Measurements from ENCODE around the gene PPIL4. TPM values are rescaled to one million over a fixed set of nuclear protein-coding genes. Genes with fewer than 3 reads are reported as not detected.

The PPIL4 gene
- total and polyA plus RNA-seq, 10 of the 15 experiments (the other 5 are each of a cell fraction or from before 2014, with no cell fraction given) = 8.0 to 28.4 (median 24.3) TPM

GRCh38 chr6:149483334-149483725, 62.5 kb downstream of the PPIL4 start:
- intact Hi-C loops (cut with micrococcal nuclease; ENCODE audit: unreplicated experiment) (no loop called here), in situ Hi-C loops (cut with MboI) (no loop called here)
- peak; percentile 26 for ATAC-seq
- Histone ChIP-seq H3K4me1 (ENCODE audit: control insufficient read depth, insufficient read depth, low read length) (peaks cover 28% of the 10 kb centered on the region), H2AFZ (ENCODE audit: control insufficient read depth, low read depth, low read length) (no peak overlapping the region), H3K4me3 (peak overlapping the region; percentile 71), H3K4me2 (ENCODE audit: control insufficient read depth, insufficient read depth) (peak overlapping the region; percentile 98), H3K79me2 (ENCODE audit: control insufficient read depth, insufficient read depth, low read length) (peaks cover 66% of the 10 kb centered on the region), H3K27ac (ENCODE audit: control insufficient read depth, insufficient read depth) (peak overlapping the region; percentile 95), H3K9me3 (replicated peaks; ENCODE audit: control insufficient read depth, insufficient read depth, low read length) (no peaks in the 10 kb centered on the region), H3K9ac (ENCODE audit: control insufficient read depth, insufficient read depth, low read length) (peak overlapping the region; percentile 88), H3K27me3 (replicated peaks in 1 of 2; ENCODE audit: control insufficient read depth in 2 of 2, insufficient read depth in 2 of 2, low read length in 1 of 2) (no peaks in the 10 kb centered on the region), H4K20me1 (ENCODE audit: control insufficient read depth, insufficient read depth) (no peaks in the 10 kb centered on the region), H3K36me3 (ENCODE audit: control insufficient read depth in 2 of 2, insufficient read depth in 2 of 2, low read length in 1 of 2) (no peaks in the 10 kb centered on the region)
- ChIA-PET CTCF (interaction anchor here (0.8 to 3.4 kb wide), 7 partner anchors 19 to 452 kb away, joined by 3 to 19 read pairs (median 5); no protein-coding TSS in a partner anchor), SMC1A (ENCODE audit: uncharacterized antibody, unreplicated experiment) (interaction anchor here (0.8 to 2.3 kb wide), 11 partner anchors 17 to 433 kb away, joined by 3 to 12 read pairs (median 3); no protein-coding TSS in a partner anchor), POLR2A (interaction anchor here (0.6 to 1.5 kb wide), 6 partner anchors 91 to 437 kb away, joined by 3 to 4 read pairs (median 3); no protein-coding TSS in a partner anchor), RAD21 (ENCODE audit: unreplicated experiment) (interaction anchor here (0.6 to 2.2 kb wide), 12 partner anchors 12 to 455 kb away, joined by 3 to 7 read pairs (median 4); partner anchors contain the start of genes GINM1 and TAB2)
- FAIRE-seq = no peak
- 3% methylated on average over 3 of the region's 3 CpGs for WGBS (ENCODE audit: insufficient coverage, insufficient replicate concordance, low lambda C conversion rate, missing lambda C conversion rate)
- no TSS peak for BruUV-seq (replicated peaks)
- no peak for DNase-seq (ENCODE audit: low read depth, low spot score)
- TF ChIP-seq RUNX3 (IDR thresholded peaks at IDR 0.05; ENCODE audit: low read length) (peak; percentile 20; the same call in 1 of the 2 replicates), IKZF2 (IDR thresholded peaks at IDR 0.05) (peak; percentile 48 to 52; a peak in 2 of 4 replicates), EP300 (IDR thresholded peaks at IDR 0.05; ENCODE audit: borderline replicate concordance in 1 of 2, control insufficient read depth in 1 of 2, low read depth in 2 of 2, low read length in 2 of 2) (no peak), CBX3 (IDR thresholded peaks at IDR 0.05; ENCODE audit: borderline replicate concordance, low read depth) (no peak), PAX5 (IDR thresholded peaks at IDR 0.05; ENCODE audit: borderline replicate concordance, low read depth, low read length) (no peak), IKZF1 (conservative IDR thresholded peaks at IDR 0.05) (no peak), BRCA1 (IDR thresholded peaks at IDR 0.05; ENCODE audit: low read depth, low read length) (no peak), ATF2 (IDR thresholded peaks at IDR 0.05; ENCODE audit: low read length) (no peak), EED (IDR thresholded peaks at IDR 0.05; ENCODE audit: low read depth) (no peak), ESRRA (IDR thresholded peaks at IDR 0.05; ENCODE audit: low read length) (no peak), CHD4 (IDR thresholded peaks at IDR 0.05) (no peak), GABPA (IDR thresholded peaks at IDR 0.05; ENCODE audit: low read depth) (no peak), EZH2 (IDR thresholded peaks at IDR 0.05; ENCODE audit: borderline replicate concordance, control insufficient read depth, low read depth, low read length) (no peak), NFIC (IDR thresholded peaks at IDR 0.05; ENCODE audit: low read depth, low read length) (peak; percentile 41; the same call in 1 of the 2 replicates), CEBPZ (IDR thresholded peaks at IDR 0.05; ENCODE audit: low read depth, low read length) (no peak), IRF5 (IDR thresholded peaks at IDR 0.05; ENCODE audit: borderline replicate concordance) (no peak)
- TF ChIP-seq, protein P1, sequence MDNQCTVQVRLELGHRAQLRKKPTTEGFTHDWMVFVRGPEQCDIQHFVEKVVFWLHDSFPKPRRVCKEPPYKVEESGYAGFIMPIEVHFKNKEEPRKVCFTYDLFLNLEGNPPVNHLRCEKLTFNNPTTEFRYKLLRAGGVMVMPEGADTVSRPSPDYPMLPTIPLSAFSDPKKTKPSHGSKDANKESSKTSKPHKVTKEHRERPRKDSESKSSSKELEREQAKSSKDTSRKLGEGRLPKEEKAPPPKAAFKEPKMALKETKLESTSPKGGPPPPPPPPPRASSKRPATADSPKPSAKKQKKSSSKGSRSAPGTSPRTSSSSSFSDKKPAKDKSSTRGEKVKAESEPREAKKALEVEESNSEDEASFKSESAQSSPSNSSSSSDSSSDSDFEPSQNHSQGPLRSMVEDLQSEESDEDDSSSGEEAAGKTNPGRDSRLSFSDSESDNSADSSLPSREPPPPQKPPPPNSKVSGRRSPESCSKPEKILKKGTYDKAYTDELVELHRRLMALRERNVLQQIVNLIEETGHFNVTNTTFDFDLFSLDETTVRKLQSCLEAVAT (IDR thresholded peaks at IDR 0.05) = 0 out of 2 replicates have a peak, but pooled peaks have one; percentile 17
